Peyer's patch (tissue), 4 donors: Measurements from ENCODE around the gene TP53TG3E.
"Not testable (repeated sequence)": the region's sequence is repeated elsewhere in the genome, so short reads cannot be mapped to it uniquely, and the experiment has no call there.

Experiments
- CTCF ChIP-seq, 6 experiments: fragments of 450-650 bp in 4 of 6; fragments of 200-600 bp in 2 of 6; sonication (generic) in 1 of 6; IDR thresholded peaks; one replicate each; pipeline ENCODE4 v1.5.1; 2017 to 2019; ENCODE audit warnings: antibody characterized with exemption in 6 of 6, mild to moderate bottlenecking in 3 of 6, moderate library complexity in 1 of 6
- POLR2A ChIP-seq, 2 donors: fragments of 450-650 bp; IDR thresholded peaks; one replicate each; pipeline ENCODE4 v1.5.1; 2017; ENCODE audit warnings: antibody characterized with exemption in 2 of 2, mild to moderate bottlenecking in 2 of 2, moderate library complexity in 2 of 2

DNA sequence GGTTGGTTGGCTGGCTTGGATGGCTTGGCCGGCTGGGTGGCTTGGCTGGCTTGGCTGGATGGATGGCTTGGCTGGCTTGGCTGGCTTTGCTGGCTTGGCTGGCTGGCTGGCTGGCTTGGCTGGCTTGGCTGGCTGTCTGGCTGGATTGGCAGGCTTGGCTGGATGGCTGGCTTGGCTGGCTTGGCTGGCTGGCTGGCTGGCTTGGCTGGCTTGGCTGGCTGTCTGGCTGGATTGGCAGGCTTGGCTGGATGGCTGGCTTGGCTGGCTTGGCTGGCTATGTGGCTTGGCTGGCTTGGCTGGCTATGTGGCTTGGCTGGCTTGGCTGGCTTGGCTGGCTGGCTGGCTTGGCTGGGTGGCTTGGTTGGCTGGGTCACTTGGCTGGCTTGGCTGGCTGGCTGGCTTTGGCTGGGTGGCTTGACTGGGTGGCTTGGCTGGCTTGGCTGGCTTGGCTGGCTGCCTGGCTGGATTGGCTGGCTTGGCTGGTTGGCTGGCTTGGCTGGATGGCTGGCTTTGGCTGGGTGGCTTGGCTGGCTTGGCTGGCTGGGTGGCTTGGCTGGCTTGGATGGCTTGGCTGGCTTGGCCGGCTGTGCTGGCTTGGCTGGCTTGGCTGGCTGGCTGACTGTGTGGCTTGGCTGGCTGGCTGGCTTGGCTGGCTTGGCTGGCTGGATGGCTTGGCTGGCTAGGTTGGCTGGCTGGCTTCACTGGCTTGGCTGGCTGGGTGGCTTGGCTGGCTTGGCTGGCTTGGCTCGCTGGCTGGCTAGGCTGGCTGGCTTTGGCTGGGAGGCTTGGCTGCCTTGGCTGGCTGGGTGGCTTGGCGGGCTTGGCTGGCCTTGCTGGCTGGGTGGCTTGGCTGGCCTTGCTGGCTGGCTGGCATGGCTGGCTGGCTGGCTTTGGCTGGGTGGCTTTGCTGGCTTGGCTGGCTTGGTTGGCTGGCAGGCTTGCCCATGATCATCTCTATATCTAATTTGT, 35.3 kb downstream of the TP53TG3E start:
- TF ChIP-seq CTCF, POLR2A (IDR thresholded peaks at IDR 0.05): not testable (repeated sequence)
